HG03558 (cell line): ENCODE results near the gene CALHM1.
"Not testable (repeated sequence)": the region's sequence is repeated elsewhere in the genome, so short reads cannot be mapped to it uniquely, and the experiment has no call there.

Experiments
- ATAC-seq: cut with Tn5 transposase; IDR thresholded peaks from one replicate; pipeline ENCODE4 v1.9.1; 2021; ENCODE audit warnings: moderate number of reproducible peaks; ENCODE audit not compliant: unreplicated experiment; ENCODE audit errors: extremely low read depth

Gene CALHM1

GRCh38 chr10:103487410-103487708 lies 28.7 kb upstream of the CALHM1 start:
- no peak for ATAC-seq

- ATAC-seq: not testable (repeated sequence)
These were observed 28.1 kb upstream of the CALHM1 start for GRCh38 chr10:103486635-103487409.

- no peak for ATAC-seq
These were observed 23.4 kb upstream of the CALHM1 start for GRCh38 chr10:103481974-103482531.

- ATAC-seq: no peak
These were observed 21.8 kb upstream of the CALHM1 start for GRCh38 chr10:103480521-103480920.

- ATAC-seq: no peak
These were observed 20.4 kb upstream of the CALHM1 start, which contains the start of gene CALHM3 for GRCh38 chr10:103479135-103479534. TSS of gene CALHM3 (minus strand) at chr10:103479240. CDS start at chr10:103479032, 208 bp downstream.

GRCh38 chr10:103478671-103479070 lies 20.0 kb upstream of the CALHM1 start:
- ATAC-seq: no peak

GRCh38 chr10:103476046-103476768 lies 17.5 kb upstream of the CALHM1 start:
- no peak for ATAC-seq

- ATAC-seq: no peak
These were observed 16.7 kb upstream of the CALHM1 start for GRCh38 chr10:103475437-103475836.

- no peak for ATAC-seq
These were observed 15.4 kb upstream of the CALHM1 start for GRCh38 chr10:103474077-103474476.

- ATAC-seq: no peak
These were observed 14.6 kb upstream of the CALHM1 start for GRCh38 chr10:103473261-103473671.

GRCh38 chr10:103472005-103472404 lies 13.3 kb upstream of the CALHM1 start:
- ATAC-seq: no peak

GRCh38 chr10:103470761-103471653 lies 12.3 kb upstream of the CALHM1 start:
- peak; percentile 71 for ATAC-seq

GRCh38 chr10:103469201-103469600 lies 10.5 kb upstream of the CALHM1 start:
- no peak for ATAC-seq

GRCh38 chr10:103467406-103467805 lies 8.7 kb upstream of the CALHM1 start:
- no peak for ATAC-seq

GRCh38 chr10:103466734-103467133 lies 8.0 kb upstream of the CALHM1 start:
- no peak for ATAC-seq

GRCh38 chr10:103465411-103466179 lies 6.9 kb upstream of the CALHM1 start:
- no peak for ATAC-seq

GRCh38 chr10:103463499-103463898 lies 4.8 kb upstream of the CALHM1 start:
- no peak for ATAC-seq

- ATAC-seq: no peak
These were observed 915 bp upstream of the CALHM1 start for GRCh38 chr10:103459615-103460014.

GRCh38 chr10:103457896-103458583 lies 660 bp downstream of the CALHM1 start:
- no peak for ATAC-seq
